ENCODE data around the gene PROZ.

The PROZ gene

DNA sequence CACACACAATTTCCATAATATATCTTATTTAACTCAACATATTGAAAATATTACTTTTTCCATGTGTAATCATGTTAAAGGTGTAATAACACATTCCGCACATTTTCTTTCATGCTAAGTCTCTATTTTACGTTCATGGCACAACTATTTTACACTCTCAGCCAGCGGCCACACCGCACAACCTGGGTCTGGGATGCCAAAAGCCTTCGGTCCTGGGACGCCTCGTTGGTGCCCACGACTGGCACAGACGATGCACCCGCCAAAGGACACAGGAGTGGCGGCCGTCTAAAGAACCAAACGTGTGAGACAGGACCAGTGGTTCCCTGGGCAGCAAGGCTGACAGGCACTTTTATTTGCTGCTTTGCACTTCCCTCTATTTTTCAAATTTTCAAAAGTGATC lies 10.0 kb upstream of the PROZ start:
- H3K27ac ChIP-seq (ENCODE audit: low read length) = no peak overlapping the region
- no peaks in the 10 kb centered on the region for H4K20me1 ChIP-seq (ENCODE audit: insufficient read depth, low read length)
- no peaks in the 10 kb centered on the region for H3K9me3 ChIP-seq (replicated peaks; ENCODE audit: insufficient read depth, low read length)
- TF ChIP-seq EZH2phosphoT487 (IDR thresholded peaks at IDR 0.05; ENCODE audit: low read length) = no peak
- TF ChIP-seq EZH2 (optimal IDR thresholded peaks at IDR 0.05; ENCODE audit: low read depth, low read length) = no peak
- TF ChIP-seq, protein P1, sequence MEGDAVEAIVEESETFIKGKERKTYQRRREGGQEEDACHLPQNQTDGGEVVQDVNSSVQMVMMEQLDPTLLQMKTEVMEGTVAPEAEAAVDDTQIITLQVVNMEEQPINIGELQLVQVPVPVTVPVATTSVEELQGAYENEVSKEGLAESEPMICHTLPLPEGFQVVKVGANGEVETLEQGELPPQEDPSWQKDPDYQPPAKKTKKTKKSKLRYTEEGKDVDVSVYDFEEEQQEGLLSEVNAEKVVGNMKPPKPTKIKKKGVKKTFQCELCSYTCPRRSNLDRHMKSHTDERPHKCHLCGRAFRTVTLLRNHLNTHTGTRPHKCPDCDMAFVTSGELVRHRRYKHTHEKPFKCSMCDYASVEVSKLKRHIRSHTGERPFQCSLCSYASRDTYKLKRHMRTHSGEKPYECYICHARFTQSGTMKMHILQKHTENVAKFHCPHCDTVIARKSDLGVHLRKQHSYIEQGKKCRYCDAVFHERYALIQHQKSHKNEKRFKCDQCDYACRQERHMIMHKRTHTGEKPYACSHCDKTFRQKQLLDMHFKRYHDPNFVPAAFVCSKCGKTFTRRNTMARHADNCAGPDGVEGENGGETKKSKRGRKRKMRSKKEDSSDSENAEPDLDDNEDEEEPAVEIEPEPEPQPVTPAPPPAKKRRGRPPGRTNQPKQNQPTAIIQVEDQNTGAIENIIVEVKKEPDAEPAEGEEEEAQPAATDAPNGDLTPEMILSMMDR (IDR thresholded peaks at IDR 0.05; ENCODE audit: low read length) = no peak
- no peak overlapping the region for H3K9ac ChIP-seq (ENCODE audit: low read length)
- no peak for DNase-seq
- H3K4me3 ChIP-seq (ENCODE audit: low read length) = no peak overlapping the region
- H3K79me2 ChIP-seq (ENCODE audit: low read length) = no peaks in the 10 kb centered on the region
- H3K4me2 ChIP-seq (ENCODE audit: low read depth, low read length) = no peak overlapping the region
- peaks cover under 1% of the 10 kb centered on the region; the same call in 1 of the 2 replicates for H3F3A ChIP-seq (ENCODE audit: insufficient read depth, low read length)
- H2AFZ ChIP-seq (ENCODE audit: low read length) = no peak overlapping the region
- no peaks in the 10 kb centered on the region for H3K36me3 ChIP-seq (replicated peaks; ENCODE audit: insufficient read depth, low read length)
- peaks cover 12% of the 10 kb centered on the region for H3K4me1 ChIP-seq (ENCODE audit: low read length)
- H3K27me3 ChIP-seq (replicated peaks; ENCODE audit: insufficient read depth, low read length) = peaks cover 71% of the 10 kb centered on the region
- H3K9me2 ChIP-seq (replicated peaks; ENCODE audit: insufficient read depth, low read length) = no peaks in the 10 kb centered on the region

DNA sequence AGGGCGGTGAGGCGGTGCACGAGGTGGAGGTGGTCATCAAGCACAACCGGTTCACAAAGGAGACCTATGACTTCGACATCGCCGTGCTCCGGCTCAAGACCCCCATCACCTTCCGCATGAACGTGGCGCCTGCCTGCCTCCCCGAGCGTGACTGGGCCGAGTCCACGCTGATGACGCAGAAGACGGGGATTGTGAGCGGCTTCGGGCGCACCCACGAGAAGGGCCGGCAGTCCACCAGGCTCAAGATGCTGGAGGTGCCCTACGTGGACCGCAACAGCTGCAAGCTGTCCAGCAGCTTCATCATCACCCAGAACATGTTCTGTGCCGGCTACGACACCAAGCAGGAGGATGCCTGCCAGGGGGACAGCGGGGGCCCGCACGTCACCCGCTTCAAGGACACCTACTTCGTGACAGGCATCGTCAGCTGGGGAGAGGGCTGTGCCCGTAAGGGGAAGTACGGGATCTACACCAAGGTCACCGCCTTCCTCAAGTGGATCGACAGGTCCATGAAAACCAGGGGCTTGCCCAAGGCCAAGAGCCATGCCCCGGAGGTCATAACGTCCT lies 9.4 kb upstream of the PROZ start:
- DNase-seq = no peak
- H3K27ac ChIP-seq (ENCODE audit: low read length) = no peak overlapping the region
- TF ChIP-seq, protein P1 (IDR thresholded peaks at IDR 0.05; ENCODE audit: low read length) = no peak
- no peak for TF ChIP-seq EZH2 (optimal IDR thresholded peaks at IDR 0.05; ENCODE audit: low read depth, low read length)
- no peak for TF ChIP-seq EZH2phosphoT487 (IDR thresholded peaks at IDR 0.05; ENCODE audit: low read length)
- peaks cover 4% of the 10 kb centered on the region; the same call in 1 of the 2 replicates for H3F3A ChIP-seq (ENCODE audit: insufficient read depth, low read length)
- no peak overlapping the region for H3K4me3 ChIP-seq (ENCODE audit: low read length)
- no peaks in the 10 kb centered on the region for H3K79me2 ChIP-seq (ENCODE audit: low read length)
- H3K27me3 ChIP-seq (replicated peaks; ENCODE audit: insufficient read depth, low read length) = peaks cover 66% of the 10 kb centered on the region
- H2AFZ ChIP-seq (ENCODE audit: low read length) = no peak overlapping the region
- no peaks in the 10 kb centered on the region for H3K9me2 ChIP-seq (replicated peaks; ENCODE audit: insufficient read depth, low read length)
- H4K20me1 ChIP-seq (ENCODE audit: insufficient read depth, low read length) = no peaks in the 10 kb centered on the region
- peaks cover 12% of the 10 kb centered on the region for H3K4me1 ChIP-seq (ENCODE audit: low read length)
- no peaks in the 10 kb centered on the region for H3K9me3 ChIP-seq (replicated peaks; ENCODE audit: insufficient read depth, low read length)
- no peaks in the 10 kb centered on the region for H3K36me3 ChIP-seq (replicated peaks; ENCODE audit: insufficient read depth, low read length)
- H3K9ac ChIP-seq (ENCODE audit: low read length) = no peak overlapping the region
- no peak overlapping the region for H3K4me2 ChIP-seq (ENCODE audit: low read depth, low read length)

- no peak overlapping the region for H3K27ac ChIP-seq (ENCODE audit: low read length)
- no peak overlapping the region for H3K4me3 ChIP-seq (ENCODE audit: low read length)
- H3K4me1 ChIP-seq (ENCODE audit: low read length) = peaks cover 12% of the 10 kb centered on the region
- no peaks in the 10 kb centered on the region for H3K36me3 ChIP-seq (replicated peaks; ENCODE audit: insufficient read depth, low read length)
- H3K27me3 ChIP-seq (replicated peaks; ENCODE audit: insufficient read depth, low read length) = peaks cover 59% of the 10 kb centered on the region
- peaks cover 4% of the 10 kb centered on the region; the same call in 1 of the 2 replicates for H3F3A ChIP-seq (ENCODE audit: insufficient read depth, low read length)
- no peak for DNase-seq
- TF ChIP-seq, protein P1 (IDR thresholded peaks at IDR 0.05; ENCODE audit: low read length) = no peak
- TF ChIP-seq EZH2 (optimal IDR thresholded peaks at IDR 0.05; ENCODE audit: low read depth, low read length) (no peak), EZH2phosphoT487 (IDR thresholded peaks at IDR 0.05; ENCODE audit: low read length) (no peak)
- H3K79me2 ChIP-seq (ENCODE audit: low read length) = no peaks in the 10 kb centered on the region
- H3K4me2 ChIP-seq (ENCODE audit: low read depth, low read length) = no peak overlapping the region
- H3K9me2 ChIP-seq (replicated peaks; ENCODE audit: insufficient read depth, low read length) = no peaks in the 10 kb centered on the region
- H2AFZ ChIP-seq (ENCODE audit: low read length) = no peak overlapping the region
- no peak overlapping the region for H3K9ac ChIP-seq (ENCODE audit: low read length)
- H4K20me1 ChIP-seq (ENCODE audit: insufficient read depth, low read length) = no peaks in the 10 kb centered on the region
- no peaks in the 10 kb centered on the region for H3K9me3 ChIP-seq (replicated peaks; ENCODE audit: insufficient read depth, low read length)
Measured at GRCh38 chr13:113149711-113150549, 8.5 kb upstream of the PROZ start.

Data from MM.1S (cell line).